ENCODE measurements around the gene TNFRSF8.

GRCh38 chr1:12083766-12084165 is 20.7 kb downstream of the TNFRSF8 start:
- no peak for TF ChIP-seq POLR2A (IDR thresholded peaks at IDR 0.05)
- no peak for TF ChIP-seq CTCF (IDR thresholded peaks at IDR 0.05 in 4 of 5, conservative IDR thresholded peaks at IDR 0.05 in 1 of 5)
